C4-2B (cell line): Measurements from ENCODE around the gene NDEL1.

ENCODE experiments used
- ZFX ChIP-seq: fragments of 450-650 bp; IDR thresholded peaks from 2 replicates; pipeline ENCODE4 v1.6.1; 2017
- TF ChIP-seq, protein P1 (sequence below): fragments of 450-650 bp; conservative IDR thresholded peaks from 2 replicates; pipeline ENCODE4 v1.5.1; 2017; ENCODE audit warnings: mild to moderate bottlenecking

DNA sequence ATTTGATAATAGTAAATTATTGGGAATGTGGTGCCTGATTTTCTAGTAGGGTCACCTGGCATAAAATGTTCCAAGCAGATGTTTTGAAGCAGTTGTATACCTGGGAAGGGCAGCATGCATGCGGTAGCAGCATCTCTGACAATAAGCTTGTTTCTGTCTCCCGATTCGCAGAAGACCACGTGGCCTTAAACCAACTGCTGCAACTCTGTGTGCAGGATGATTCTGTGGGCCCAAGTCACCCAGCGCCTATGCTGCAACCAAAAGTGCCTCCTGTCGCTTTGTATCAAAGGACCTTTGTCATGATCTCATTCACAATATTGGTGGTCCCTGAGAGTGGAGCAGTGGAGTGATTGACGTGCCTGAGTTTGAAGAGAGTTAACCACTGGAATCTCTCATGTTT is 8.1 kb downstream of the NDEL1 start:
- TF ChIP-seq, protein P1, sequence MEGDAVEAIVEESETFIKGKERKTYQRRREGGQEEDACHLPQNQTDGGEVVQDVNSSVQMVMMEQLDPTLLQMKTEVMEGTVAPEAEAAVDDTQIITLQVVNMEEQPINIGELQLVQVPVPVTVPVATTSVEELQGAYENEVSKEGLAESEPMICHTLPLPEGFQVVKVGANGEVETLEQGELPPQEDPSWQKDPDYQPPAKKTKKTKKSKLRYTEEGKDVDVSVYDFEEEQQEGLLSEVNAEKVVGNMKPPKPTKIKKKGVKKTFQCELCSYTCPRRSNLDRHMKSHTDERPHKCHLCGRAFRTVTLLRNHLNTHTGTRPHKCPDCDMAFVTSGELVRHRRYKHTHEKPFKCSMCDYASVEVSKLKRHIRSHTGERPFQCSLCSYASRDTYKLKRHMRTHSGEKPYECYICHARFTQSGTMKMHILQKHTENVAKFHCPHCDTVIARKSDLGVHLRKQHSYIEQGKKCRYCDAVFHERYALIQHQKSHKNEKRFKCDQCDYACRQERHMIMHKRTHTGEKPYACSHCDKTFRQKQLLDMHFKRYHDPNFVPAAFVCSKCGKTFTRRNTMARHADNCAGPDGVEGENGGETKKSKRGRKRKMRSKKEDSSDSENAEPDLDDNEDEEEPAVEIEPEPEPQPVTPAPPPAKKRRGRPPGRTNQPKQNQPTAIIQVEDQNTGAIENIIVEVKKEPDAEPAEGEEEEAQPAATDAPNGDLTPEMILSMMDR = no peak
- TF ChIP-seq ZFX = no peak
